Caco-2 (cell line): ENCODE results near the gene MTA3. TPM values are rescaled to one million over a fixed set of nuclear protein-coding genes. Genes with fewer than 3 reads are reported as not detected.

Experiments used
- BruUV-seq: library from RNA; stranded (reverse); fragments of 400-500 nt; replicated peaks from 2 replicates; lab custom pipeline; 2021; lab: Mats Ljungman, UMichigan
- CTCF ChIA-PET: fragments of 300-600 bp; sonication (Branson Sonifier 250); formaldehyde crosslinking; loops from one replicate; lab custom pipeline; 2022; ENCODE audit warnings: antibody characterized with exemption; lab: Charles Lee
- POLR2A ChIA-PET: fragments of 300-600 bp; sonication (Branson Sonifier 250); formaldehyde crosslinking; loops from one replicate; lab custom pipeline; 2022; ENCODE audit warnings: antibody characterized with exemption; lab: Charles Lee
- DNase-seq, 2 experiments: peaks; one replicate each; pipeline versions ENCODE4 v3.0.0 to v3.0.0-alpha.2; 2020 to 2022
- H3K27me3 ChIP-seq: replicated peaks from 2 replicates; pipeline ENCODE4 v1.6.0; 2011; ENCODE audit warnings: low read length; ENCODE audit not compliant: control insufficient read depth, insufficient read depth
- H3K36me3 ChIP-seq: 2 replicates; pipeline ENCODE4 v1.5.1; 2011; ENCODE audit warnings: low read length; ENCODE audit not compliant: control insufficient read depth, insufficient read depth
- H3K4me1 ChIP-seq: fragments of 250-450 bp; sonication (Bioruptor Pico); 2 replicates; pipeline ENCODE4 v1.5.1; 2020; ENCODE audit warnings: mild to moderate bottlenecking
- H3K4me3 ChIP-seq: 2 replicates; pipeline ENCODE4 v1.5.1; 2011; ENCODE audit warnings: low read depth, mild to moderate bottlenecking, control low read depth, low read length
- H3K9me3 ChIP-seq: fragments of 250-450 bp; sonication (Bioruptor Pico); 2 replicates; pipeline ENCODE4 v1.5.1; 2020; ENCODE audit warnings: mild to moderate bottlenecking, moderate library complexity
- H3K27ac Mint-ChIP-seq: one replicate; pipeline ENCODE4 v1.8.0; 2022; ENCODE audit warnings: mixed read lengths; ENCODE audit not compliant: unreplicated experiment
- H3K27me3 Mint-ChIP-seq: one replicate; pipeline ENCODE4 v1.8.0; 2022; ENCODE audit warnings: mixed read lengths; ENCODE audit not compliant: insufficient read depth, unreplicated experiment
- H3K36me3 Mint-ChIP-seq: one replicate; pipeline ENCODE4 v1.8.0; 2022; ENCODE audit warnings: mild to moderate bottlenecking, mixed read lengths; ENCODE audit not compliant: insufficient read depth, unreplicated experiment
- H3K4me1 Mint-ChIP-seq: one replicate; pipeline ENCODE4 v1.8.0; 2022; ENCODE audit warnings: low read depth, mixed read lengths; ENCODE audit not compliant: unreplicated experiment
- H3K4me3 Mint-ChIP-seq: one replicate; pipeline ENCODE4 v1.8.0; 2022; ENCODE audit warnings: mild to moderate bottlenecking, moderate library complexity, mixed read lengths; ENCODE audit not compliant: unreplicated experiment
- H3K9me3 Mint-ChIP-seq: one replicate; pipeline ENCODE4 v1.8.0; 2022; ENCODE audit warnings: mixed read lengths; ENCODE audit not compliant: unreplicated experiment
- CTCF ChIP-seq, 2 experiments: fragments of 200-600 bp in 1 of 2; IDR thresholded peaks; 1 replicate in 1 of 2; 2 replicates in 1 of 2; pipeline versions ENCODE4 v1.5.1 to v1.8.0; 2011 to 2022; ENCODE audit warnings: antibody characterized with exemption in 1 of 2, control low read depth in 1 of 2, inconsistent platforms in 1 of 2, low read depth in 1 of 2, low read length in 1 of 2, mild to moderate bottlenecking in 1 of 2, moderate library complexity in 1 of 2; ENCODE audit not compliant: insufficient read depth in 1 of 2, severe bottlenecking in 1 of 2, unreplicated experiment in 1 of 2
- intact Hi-C: fragments of 100-400 bp; cut with micrococcal nuclease; formaldehyde crosslinking; loops from one replicate; pipeline ENCODE4 v1.10.0; 2022; ENCODE audit not compliant: unreplicated experiment
- total RNA-seq: library from RNA; stranded (reverse); gene quantifications from 2 replicates; pipeline ENCODE4 v1.2.3, GENCODE V29; 2022

The MTA3 gene
- total RNA-seq, 1 experiment from 2014 or later, result 85.7 TPM

GRCh38 chr2:42636934-42637333 lies 68.5 kb downstream of the MTA3 start:
- peaks cover 5% of the 10 kb centered on the region for H3K36me3 Mint-ChIP-seq

GRCh38 chr2:42638080-42638784 lies 69.8 kb downstream of the MTA3 start:
- no peaks in the 10 kb centered on the region for H3K4me1 ChIP-seq
- no peak for DNase-seq
- ChIA-PET POLR2A (interaction anchor here (0.6 to 1.0 kb wide), 2 partner anchors 39 to 63 kb away, joined by 4 to 7 read pairs; no protein-coding TSS in a partner anchor), CTCF (no interaction called here)
- H3K27me3 ChIP-seq, result no peaks in the 10 kb centered on the region
- H3K9me3 ChIP-seq, result no peaks in the 10 kb centered on the region
- no peak for TF ChIP-seq CTCF (IDR thresholded peaks at IDR 0.05; ENCODE audit: insufficient read depth in 1 of 2, low read depth in 1 of 2, low read length in 1 of 2, severe bottlenecking in 1 of 2, unreplicated experiment in 1 of 2)
- intact Hi-C loops, result no loop called here
- Mint-ChIP-seq H3K4me1 (no peaks in the 10 kb centered on the region), H3K27me3 (no peaks in the 10 kb centered on the region), H3K4me3 (no peak overlapping the region), H3K36me3 (peaks cover 7% of the 10 kb centered on the region), H3K27ac (no peak overlapping the region), H3K9me3 (no peaks in the 10 kb centered on the region)
- no TSS peak for BruUV-seq
- no peak overlapping the region for H3K4me3 ChIP-seq
- no peaks in the 10 kb centered on the region for H3K36me3 ChIP-seq

More at GRCh38 chr2:42636934-42637333, 68.5 kb downstream of the MTA3 start:
- intact Hi-C loops, result no loop called here
- Histone ChIP-seq H3K4me1 (no peaks in the 10 kb centered on the region), H3K27me3 (no peaks in the 10 kb centered on the region), H3K36me3 (no peaks in the 10 kb centered on the region), H3K4me3 (no peak overlapping the region), H3K9me3 (no peaks in the 10 kb centered on the region)
- CTCF ChIA-PET, result no interaction called here
- no peak overlapping the region for H3K4me3 Mint-ChIP-seq
- no peaks in the 10 kb centered on the region for H3K27me3 Mint-ChIP-seq
- no peak overlapping the region for H3K27ac Mint-ChIP-seq
- H3K9me3 Mint-ChIP-seq, result no peaks in the 10 kb centered on the region
- DNase-seq, result no peak
- no peaks in the 10 kb centered on the region for H3K4me1 Mint-ChIP-seq
- POLR2A ChIA-PET, result no interaction called here
- no peak for TF ChIP-seq CTCF (IDR thresholded peaks at IDR 0.05; ENCODE audit: insufficient read depth in 1 of 2, low read depth in 1 of 2, low read length in 1 of 2, severe bottlenecking in 1 of 2, unreplicated experiment in 1 of 2)
- no TSS peak for BruUV-seq

GRCh38 chr2:42639340-42640077 lies 71.1 kb downstream of the MTA3 start:
- H3K27me3 ChIP-seq, result no peaks in the 10 kb centered on the region
- ChIA-PET CTCF (no interaction called here), POLR2A (interaction anchor here (0.7 to 1.0 kb wide), 3 partner anchors 40 to 580 kb away, joined by 3 to 4 read pairs (median 4); no protein-coding TSS in a partner anchor)
- Mint-ChIP-seq H3K4me3 (no peak overlapping the region), H3K4me1 (no peaks in the 10 kb centered on the region), H3K36me3 (peaks cover 8% of the 10 kb centered on the region), H3K27ac (no peak overlapping the region), H3K27me3 (no peaks in the 10 kb centered on the region), H3K9me3 (no peaks in the 10 kb centered on the region)
- H3K4me1 ChIP-seq, result no peaks in the 10 kb centered on the region
- TF ChIP-seq CTCF (IDR thresholded peaks at IDR 0.05; ENCODE audit: insufficient read depth in 1 of 2, low read depth in 1 of 2, low read length in 1 of 2, severe bottlenecking in 1 of 2, unreplicated experiment in 1 of 2), result no peak
- DNase-seq, result no peak
- no peaks in the 10 kb centered on the region for H3K9me3 ChIP-seq
- intact Hi-C loops, result no loop called here
- H3K4me3 ChIP-seq, result no peak overlapping the region
- no TSS peak for BruUV-seq
- H3K36me3 ChIP-seq, result no peaks in the 10 kb centered on the region
